Neural cell (in vitro differentiated cells): Measurements from ENCODE around the gene ACBD5.
"Not testable (repeated sequence)": the region's sequence is repeated elsewhere in the genome, so short reads cannot be mapped to it uniquely, and the experiment has no call there.

Experiments used
- CTCF ChIP-seq: fragments of 450-650 bp; IDR thresholded peaks from 2 replicates; pipeline ENCODE4 v1.5.1; 2014; ENCODE audit warnings: antibody characterized with exemption, mild to moderate bottlenecking, moderate library complexity; ENCODE audit not compliant: poor library complexity, severe bottlenecking
- EP300 ChIP-seq: fragments of 450-650 bp; conservative IDR thresholded peaks from 2 replicates; pipeline ENCODE4 v1.6.1; 2014; ENCODE audit warnings: antibody characterized with exemption, mild to moderate bottlenecking, moderate library complexity; ENCODE audit not compliant: poor library complexity, severe bottlenecking
- EZH2 ChIP-seq: fragments of 200-600, 300-800 bp; shearing (Covaris generic), sonication (generic); IDR thresholded peaks from 2 replicates; pipeline ENCODE4 v1.6.1; 2014; ENCODE audit warnings: antibody characterized with exemption, low read length, borderline replicate concordance, mild to moderate bottlenecking; ENCODE audit not compliant: insufficient read depth, poor library complexity, severe bottlenecking
- POLR2AphosphoS5 ChIP-seq: IDR thresholded peaks from 2 replicates; pipeline ENCODE4 v1.6.1; 2012
- REST ChIP-seq: IDR thresholded peaks from 2 replicates; pipeline ENCODE4 v1.6.1; 2012; ENCODE audit warnings: borderline replicate concordance
- SMC3 ChIP-seq: fragments of 450-650 bp; conservative IDR thresholded peaks from 2 replicates; pipeline ENCODE4 v1.6.1; 2014; ENCODE audit warnings: antibody characterized with exemption, mild to moderate bottlenecking, moderate library complexity; ENCODE audit not compliant: poor library complexity
- TAF1 ChIP-seq: IDR thresholded peaks from 2 replicates; pipeline ENCODE4 v1.6.1; 2012; ENCODE audit warnings: low read depth

GRCh38 chr10:27262788-27263187 is 22.2 kb upstream of the ACBD5 start:
- TF ChIP-seq SMC3, CTCF, REST, POLR2AphosphoS5, EZH2, TAF1, EP300: not testable (repeated sequence)
